ENCODE results near the gene MAP6D1.

DNA sequence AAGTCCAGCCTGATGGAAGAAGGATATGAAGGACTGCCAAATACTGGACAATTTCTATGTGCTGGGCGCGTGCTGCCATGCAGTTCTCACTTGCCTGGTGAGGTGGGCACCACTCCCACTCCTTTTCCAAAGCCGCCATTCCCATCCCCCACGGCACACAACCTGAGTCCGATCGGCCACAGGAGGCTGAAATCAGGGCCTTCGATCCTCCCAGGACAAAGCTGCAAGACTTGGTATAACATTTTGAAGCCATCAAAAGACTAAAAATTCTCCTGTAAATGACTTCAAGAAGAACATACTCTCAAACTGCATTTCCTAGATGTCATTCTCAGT is 3.1 kb upstream of the MAP6D1 start:
- TF ChIP-seq ZBTB7A (IDR thresholded peaks at IDR 0.05; ENCODE audit: low read depth): no peak
- TF ChIP-seq YY1 (IDR thresholded peaks at IDR 0.05; ENCODE audit: low read depth): no peak
- no peak for TF ChIP-seq RAD21 (IDR thresholded peaks at IDR 0.05; ENCODE audit: low read depth)
- TF ChIP-seq, protein P1, sequence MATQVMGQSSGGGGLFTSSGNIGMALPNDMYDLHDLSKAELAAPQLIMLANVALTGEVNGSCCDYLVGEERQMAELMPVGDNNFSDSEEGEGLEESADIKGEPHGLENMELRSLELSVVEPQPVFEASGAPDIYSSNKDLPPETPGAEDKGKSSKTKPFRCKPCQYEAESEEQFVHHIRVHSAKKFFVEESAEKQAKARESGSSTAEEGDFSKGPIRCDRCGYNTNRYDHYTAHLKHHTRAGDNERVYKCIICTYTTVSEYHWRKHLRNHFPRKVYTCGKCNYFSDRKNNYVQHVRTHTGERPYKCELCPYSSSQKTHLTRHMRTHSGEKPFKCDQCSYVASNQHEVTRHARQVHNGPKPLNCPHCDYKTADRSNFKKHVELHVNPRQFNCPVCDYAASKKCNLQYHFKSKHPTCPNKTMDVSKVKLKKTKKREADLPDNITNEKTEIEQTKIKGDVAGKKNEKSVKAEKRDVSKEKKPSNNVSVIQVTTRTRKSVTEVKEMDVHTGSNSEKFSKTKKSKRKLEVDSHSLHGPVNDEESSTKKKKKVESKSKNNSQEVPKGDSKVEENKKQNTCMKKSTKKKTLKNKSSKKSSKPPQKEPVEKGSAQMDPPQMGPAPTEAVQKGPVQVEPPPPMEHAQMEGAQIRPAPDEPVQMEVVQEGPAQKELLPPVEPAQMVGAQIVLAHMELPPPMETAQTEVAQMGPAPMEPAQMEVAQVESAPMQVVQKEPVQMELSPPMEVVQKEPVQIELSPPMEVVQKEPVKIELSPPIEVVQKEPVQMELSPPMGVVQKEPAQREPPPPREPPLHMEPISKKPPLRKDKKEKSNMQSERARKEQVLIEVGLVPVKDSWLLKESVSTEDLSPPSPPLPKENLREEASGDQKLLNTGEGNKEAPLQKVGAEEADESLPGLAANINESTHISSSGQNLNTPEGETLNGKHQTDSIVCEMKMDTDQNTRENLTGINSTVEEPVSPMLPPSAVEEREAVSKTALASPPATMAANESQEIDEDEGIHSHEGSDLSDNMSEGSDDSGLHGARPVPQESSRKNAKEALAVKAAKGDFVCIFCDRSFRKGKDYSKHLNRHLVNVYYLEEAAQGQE (IDR thresholded peaks at IDR 0.05; ENCODE audit: low read depth): no peak
- no peak for TF ChIP-seq TEAD4 (IDR thresholded peaks at IDR 0.05)
- TF ChIP-seq, protein P2, sequence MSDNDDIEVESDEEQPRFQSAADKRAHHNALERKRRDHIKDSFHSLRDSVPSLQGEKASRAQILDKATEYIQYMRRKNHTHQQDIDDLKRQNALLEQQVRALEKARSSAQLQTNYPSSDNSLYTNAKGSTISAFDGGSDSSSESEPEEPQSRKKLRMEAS (IDR thresholded peaks at IDR 0.05): no peak
- no peak for TF ChIP-seq TCF12 (IDR thresholded peaks at IDR 0.05; ENCODE audit: low read depth)
- no peak for TF ChIP-seq EP300 (IDR thresholded peaks at IDR 0.05; ENCODE audit: borderline replicate concordance)
- TF ChIP-seq CREB1 (IDR thresholded peaks at IDR 0.05; ENCODE audit: low read depth): no peak
